ENCODE data around the gene LRRC41.
"Not testable (repeated sequence)": the region's sequence is repeated elsewhere in the genome, so short reads cannot be mapped to it uniquely, and the experiment has no call there.

DNA sequence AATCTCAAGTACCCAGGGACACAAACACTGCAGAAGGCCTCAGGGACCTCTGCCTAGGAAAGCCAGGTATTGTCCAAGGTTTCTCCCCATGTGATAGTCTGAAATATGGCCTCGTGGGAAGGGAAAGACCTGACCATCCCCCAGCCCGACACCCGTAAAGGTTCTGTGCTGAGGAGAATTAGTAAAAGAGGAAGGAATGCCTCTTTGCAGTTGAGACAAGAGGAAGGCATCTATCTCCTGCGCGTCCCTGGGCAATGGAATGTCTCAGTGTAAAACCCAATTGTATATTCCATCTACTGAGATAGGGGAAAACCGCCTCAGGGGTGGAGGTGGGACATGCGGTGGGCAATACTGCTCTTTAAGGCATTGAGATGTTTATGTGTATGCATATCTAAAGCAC lies 26.4 kb upstream of the LRRC41 start:
- TF ChIP-seq CTCF, POLR2AphosphoS5, EP300 (IDR thresholded peaks at IDR 0.05): not testable (repeated sequence)
